D721Med (cell line): ENCODE data around the gene OPN1SW.

Experiments
- DNase-seq: peaks from one replicate; pipeline ENCODE4 v3.0.0; 2011; ENCODE audit warnings: low spot score; ENCODE audit not compliant: insufficient read length
- FAIRE-seq: peaks from 2 replicates; lab custom pipeline; 2011; peaks lifted over from hg19 to GRCh38; lab: Jason Lieb, UNC
- TF ChIP-seq, protein P1 (sequence below): IDR thresholded peaks from 2 replicates; pipeline ENCODE4 v1.5.1; 2012; ENCODE audit warnings: mild to moderate bottlenecking, control low read depth; ENCODE audit not compliant: insufficient read depth; ENCODE audit errors: missing control alignments

Gene OPN1SW

DNA sequence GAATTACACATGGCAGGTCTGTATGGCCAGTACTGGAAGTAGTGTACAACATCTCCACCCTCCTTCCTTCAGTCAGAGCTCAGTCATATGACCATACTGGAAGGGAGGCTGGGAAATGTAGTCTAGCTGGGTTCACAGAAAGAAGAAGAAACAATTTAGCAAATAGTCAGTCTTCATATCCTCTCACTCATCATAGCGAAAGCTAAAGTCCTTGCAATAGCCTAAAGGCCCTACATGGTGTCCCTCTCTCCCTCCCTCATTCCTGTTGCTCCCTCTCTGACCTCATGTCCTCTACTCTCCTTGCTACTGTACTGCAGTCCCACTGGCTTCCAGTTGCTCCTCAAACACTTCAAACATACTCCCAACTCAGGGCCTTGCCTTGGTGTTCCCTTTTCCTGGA is 40.7 kb downstream of the OPN1SW start:
- no peak for DNase-seq
- no peak for FAIRE-seq
- TF ChIP-seq, protein P1, sequence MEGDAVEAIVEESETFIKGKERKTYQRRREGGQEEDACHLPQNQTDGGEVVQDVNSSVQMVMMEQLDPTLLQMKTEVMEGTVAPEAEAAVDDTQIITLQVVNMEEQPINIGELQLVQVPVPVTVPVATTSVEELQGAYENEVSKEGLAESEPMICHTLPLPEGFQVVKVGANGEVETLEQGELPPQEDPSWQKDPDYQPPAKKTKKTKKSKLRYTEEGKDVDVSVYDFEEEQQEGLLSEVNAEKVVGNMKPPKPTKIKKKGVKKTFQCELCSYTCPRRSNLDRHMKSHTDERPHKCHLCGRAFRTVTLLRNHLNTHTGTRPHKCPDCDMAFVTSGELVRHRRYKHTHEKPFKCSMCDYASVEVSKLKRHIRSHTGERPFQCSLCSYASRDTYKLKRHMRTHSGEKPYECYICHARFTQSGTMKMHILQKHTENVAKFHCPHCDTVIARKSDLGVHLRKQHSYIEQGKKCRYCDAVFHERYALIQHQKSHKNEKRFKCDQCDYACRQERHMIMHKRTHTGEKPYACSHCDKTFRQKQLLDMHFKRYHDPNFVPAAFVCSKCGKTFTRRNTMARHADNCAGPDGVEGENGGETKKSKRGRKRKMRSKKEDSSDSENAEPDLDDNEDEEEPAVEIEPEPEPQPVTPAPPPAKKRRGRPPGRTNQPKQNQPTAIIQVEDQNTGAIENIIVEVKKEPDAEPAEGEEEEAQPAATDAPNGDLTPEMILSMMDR: no peak

DNA sequence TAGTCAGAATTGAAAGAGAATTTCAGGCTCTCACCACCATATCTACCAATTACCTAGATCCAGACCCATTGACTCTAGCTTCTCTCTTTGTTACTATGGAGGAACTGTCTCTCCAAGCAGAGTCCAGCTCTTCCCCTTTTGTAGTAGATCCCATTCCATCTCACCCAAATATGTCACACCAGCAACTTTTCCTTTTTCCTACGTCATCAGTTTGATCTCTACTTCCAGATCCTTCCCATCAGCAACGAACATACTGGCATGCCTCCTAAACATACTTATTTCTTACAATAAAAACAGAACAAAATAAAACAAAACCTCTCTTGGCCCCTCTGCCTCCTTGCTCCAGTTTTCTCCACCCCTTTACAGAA is 42.3 kb downstream of the OPN1SW start:
- FAIRE-seq: no peak
- TF ChIP-seq, protein P1: no peak
- DNase-seq: no peak

DNA sequence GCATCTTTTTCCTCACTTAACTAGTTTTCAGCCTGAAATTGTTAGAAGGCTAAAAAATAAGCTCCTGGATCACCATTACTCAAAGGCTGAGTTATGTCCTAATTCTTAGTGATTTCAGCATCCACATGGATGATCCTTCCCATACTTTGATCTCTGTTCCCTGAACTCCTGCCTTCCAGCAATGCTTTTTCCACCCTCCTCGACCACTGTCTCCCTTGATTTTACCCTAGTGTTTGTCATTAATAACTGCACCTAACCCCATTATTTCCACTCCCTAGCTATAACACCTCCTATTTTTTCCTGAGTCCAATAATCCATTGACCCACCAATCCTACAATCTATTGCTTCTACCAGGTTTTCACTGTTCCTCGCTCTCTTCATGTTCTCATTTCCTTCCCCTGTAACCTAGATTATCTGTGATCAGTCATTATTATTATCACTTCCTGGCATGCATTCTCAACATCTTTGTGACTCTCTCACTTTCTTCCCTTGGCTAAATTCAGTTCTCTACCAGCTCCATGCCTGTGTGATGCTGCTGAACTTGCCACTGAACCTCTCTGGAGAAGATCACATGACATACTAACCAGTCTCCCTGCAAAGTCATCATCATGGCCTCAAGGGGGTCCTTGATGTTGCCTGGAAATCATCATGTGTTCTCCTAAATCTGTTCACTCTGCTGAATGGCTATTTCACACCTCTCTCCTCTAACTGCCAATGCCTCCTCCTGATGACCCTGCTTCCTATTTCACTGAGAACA is 42.9 kb downstream of the OPN1SW start:
- DNase-seq (no peak), FAIRE-seq (no peak)
- TF ChIP-seq, protein P1: no peak

DNA sequence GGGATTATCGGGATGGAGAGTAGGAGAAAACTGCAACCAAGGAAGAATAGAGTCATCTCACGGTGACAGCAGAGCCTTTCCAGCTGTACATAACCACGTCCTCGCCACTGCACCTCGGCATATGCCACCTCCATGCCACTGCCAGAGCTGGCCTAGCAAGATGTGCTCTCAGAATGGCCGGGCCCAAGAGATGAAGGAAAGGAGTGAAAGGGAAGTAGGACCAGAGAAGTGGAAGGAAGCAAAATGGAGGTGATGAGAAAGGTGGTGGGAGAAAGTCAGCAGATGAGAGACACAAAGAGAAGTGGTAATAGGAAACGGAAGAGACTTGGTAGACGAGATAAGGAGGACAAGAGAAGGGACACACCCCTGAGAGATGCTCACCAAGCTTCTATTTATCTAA is 44.4 kb downstream of the OPN1SW start:
- DNase-seq (no peak), FAIRE-seq (no peak)
- TF ChIP-seq, protein P1: no peak

DNA sequence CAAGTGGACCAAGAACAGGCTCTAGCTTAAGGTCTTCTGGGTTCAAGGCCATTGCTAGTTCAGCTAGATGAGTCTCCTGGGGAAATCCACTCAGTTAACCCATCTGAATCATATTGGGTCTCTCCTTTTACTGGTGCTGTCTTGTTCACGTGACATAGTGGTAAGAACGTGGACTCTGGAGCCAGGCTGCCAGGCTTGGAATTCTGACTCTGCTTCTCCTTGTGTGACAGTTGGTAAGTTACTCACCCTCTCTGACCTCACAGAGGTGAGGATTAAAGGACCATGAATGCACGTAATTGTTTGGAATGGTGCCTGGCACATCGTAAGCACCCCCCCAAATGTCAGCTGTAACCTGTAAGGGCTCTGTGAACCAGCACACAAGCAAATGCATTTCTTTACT is 46.1 kb downstream of the OPN1SW start:
- DNase-seq (no peak), FAIRE-seq (no peak)
- TF ChIP-seq, protein P1: no peak

DNA sequence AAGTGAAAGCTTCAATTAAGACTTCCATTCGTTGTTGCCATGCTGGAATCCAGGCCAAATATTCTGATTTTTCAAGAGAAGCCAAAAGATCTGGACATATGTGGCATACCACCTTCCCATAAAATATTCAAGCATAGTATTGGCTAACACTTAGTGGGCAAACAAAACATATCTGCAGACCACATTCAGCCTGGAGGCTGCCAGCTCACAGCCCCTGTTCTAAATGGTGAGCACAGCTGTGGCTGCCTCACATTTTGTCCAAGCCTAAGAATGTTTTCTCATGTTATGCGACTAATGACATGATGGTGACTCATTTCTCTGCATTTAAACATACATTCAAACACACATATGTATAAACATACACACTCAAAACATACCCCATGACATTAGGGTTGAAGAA is 47.0 kb downstream of the OPN1SW start:
- TF ChIP-seq, protein P1: no peak
- FAIRE-seq (no peak), DNase-seq (no peak)

DNA sequence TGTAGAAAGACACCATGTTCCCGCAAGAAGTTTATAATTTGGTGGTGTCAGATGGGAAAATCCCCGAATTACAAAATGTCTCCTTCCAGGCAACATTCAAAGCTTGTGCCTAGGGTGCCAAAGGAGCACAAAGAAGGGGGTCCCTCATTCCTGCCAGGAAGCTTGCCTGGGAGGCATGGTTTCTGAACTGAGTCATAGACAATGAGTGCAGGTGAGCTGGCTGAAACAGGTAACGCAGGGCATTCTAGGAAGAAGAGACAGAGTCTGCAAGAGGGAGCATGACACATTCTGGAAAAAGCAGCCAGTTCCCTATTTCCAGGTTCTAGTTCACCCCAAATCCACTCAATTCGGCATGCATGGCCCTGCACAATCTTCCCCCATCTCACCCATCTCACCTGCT is 48.4 kb downstream of the OPN1SW start:
- TF ChIP-seq, protein P1: no peak
- no peak for DNase-seq
- no peak for FAIRE-seq
